Measurements from ENCODE around the gene SMAD2.
A peak's percentile ranks its signal among the peaks of the same experiment; 100 is the strongest.

SMAD2 gene

GRCh38 chr18:47930199-47930930 is at the start of gene SMAD2:
Gene SMAD2, minus strand, starts transcription at chr18:47930659. Its CDS starts 33,903 bp downstream, at chr18:47896756.
- peak; percentile 90 for DNase-seq

- peak; percentile 97 for DNase-seq
Observed at GRCh38 chr18:47979611-47980200, 49.2 kb upstream of the SMAD2 start.

DNA sequence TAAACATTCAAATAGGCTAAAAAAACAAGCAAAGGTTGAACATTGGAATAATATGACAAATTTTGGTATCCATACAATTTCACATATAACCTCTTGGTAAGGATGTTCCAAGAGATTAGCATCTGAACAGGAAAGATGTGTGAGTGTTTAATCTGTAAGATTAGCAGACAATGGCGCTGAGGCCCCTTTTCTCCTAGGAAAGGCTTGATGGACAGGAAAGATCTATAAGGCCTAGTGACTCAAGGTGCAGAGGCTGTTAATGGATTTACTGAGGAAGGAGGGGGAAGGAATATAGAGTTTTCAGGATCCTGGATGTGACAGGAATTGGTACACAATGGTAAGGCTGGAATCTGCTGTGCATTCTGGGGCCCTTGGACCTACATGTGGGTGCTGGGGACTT is 48.1 kb upstream of the SMAD2 start:
- peak; percentile 95 for DNase-seq

- DNase-seq, result peak; percentile 43
Observed at GRCh38 chr18:47978141-47978540, 47.7 kb upstream of the SMAD2 start.

DNA sequence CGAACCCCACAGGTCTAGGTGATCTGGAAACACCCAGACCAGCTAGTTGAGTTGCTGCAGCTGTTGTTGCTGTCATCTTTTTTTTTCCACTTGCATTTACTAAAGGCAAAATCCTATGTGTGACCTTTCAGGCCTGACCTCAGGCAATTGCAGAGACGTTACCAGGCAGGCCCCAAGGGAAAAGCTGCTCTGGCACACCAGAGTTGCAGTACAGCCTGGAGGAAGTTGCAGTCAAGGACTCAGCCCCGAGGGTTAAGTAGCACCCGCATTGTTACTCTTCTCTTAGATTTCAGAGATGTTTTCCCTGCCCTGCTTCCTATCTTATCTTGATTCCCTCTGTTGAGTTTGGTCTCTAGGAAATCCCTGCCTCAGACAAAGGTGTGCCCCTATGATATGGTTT is 45.2 kb upstream of the SMAD2 start:
- DNase-seq, result no peak

DNA sequence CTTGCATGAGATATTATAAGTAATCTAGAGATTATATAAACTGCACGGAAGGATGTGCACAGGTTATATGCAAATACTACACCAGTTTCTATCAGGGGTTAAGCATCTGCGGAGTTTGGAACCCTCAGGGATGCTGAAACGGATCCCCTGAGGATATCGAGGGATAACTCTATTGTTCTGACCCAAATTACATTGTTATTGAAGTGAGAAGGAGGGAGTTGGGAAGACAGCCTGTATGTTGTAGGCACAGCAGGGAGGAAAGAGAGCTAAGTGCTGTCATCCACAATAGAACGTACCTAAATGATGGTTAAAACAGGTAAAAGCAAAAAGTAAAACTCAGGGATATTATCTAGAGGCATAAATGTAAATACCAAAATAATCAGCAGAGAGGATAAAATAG is 44.6 kb upstream of the SMAD2 start:
- DNase-seq, result no peak

DNA sequence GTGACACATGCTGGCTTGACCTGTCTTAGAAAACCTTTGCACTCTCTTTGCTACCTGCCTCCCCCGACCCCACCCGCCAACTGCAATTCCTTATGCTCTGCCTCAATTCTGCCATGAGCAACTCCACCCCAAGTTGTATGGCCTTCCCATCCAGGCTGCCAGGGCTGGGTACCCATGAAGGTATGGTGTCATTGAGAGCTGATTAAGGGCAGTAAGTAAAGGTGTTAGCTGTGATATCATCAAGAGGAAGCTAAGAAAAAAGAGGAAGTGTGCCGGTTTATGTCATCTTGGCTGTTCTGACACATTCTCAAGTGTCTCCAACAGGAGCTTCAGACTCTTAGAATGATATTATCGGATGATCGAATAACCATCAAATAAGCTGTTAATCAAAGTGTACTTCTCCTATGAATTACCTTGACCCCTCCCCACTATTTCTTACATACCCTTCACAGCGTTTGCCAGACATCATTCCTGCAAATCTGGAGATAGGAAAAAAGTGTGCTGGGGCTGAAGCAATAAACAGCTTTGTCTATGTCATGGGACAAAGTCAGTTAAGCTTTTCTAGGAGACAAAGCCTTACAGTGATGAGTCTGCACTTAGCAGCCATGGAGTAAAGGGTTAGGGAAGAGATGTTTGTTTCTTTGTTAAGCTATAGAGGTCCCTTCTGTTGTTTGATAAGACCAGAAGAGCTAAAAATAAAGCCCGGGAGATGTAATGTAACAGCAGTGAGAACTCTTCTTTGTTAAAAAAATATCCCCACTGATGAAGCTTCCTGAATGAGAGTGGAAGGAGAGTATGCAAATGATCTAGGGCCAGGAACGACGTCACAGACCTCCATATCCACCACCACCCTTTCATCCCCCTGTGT is 40.4 kb upstream of the SMAD2 start:
- no peak for DNase-seq

DNA sequence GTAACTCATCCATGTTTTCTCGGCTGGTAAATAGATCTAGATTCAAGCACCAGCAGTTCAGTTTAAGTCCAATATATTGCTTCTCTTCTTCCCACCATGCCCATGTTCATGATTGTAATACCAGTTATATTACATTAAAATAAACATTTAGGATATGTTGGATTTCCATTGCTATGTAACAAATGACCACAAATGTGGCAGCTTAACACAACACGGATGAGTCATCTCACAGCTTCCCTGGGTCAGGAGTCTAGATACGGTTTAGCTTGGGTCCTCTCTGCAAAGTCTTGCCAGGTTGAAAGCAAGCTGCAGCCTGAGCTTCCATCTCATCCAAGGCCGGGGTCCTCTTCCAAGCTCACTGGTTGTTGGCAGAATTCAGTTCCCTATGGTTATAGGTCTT is 39.4 kb upstream of the SMAD2 start:
- no peak for DNase-seq

- no peak for DNase-seq
Observed at GRCh38 chr18:47968721-47969120, 38.3 kb upstream of the SMAD2 start.

GRCh38 chr18:47968006-47968676 is 37.7 kb upstream of the SMAD2 start:
- DNase-seq, result no peak

GRCh38 chr18:47964053-47964452 is 33.6 kb upstream of the SMAD2 start:
- DNase-seq, result no peak

GRCh38 chr18:47961003-47961402 is 30.5 kb upstream of the SMAD2 start:
- DNase-seq, result peak; percentile 36

GRCh38 chr18:47953471-47953931 is 23.0 kb upstream of the SMAD2 start:
- DNase-seq, result peak; percentile 98

GRCh38 chr18:47950511-47950910 is 20.1 kb upstream of the SMAD2 start:
- DNase-seq, result no peak

DNA sequence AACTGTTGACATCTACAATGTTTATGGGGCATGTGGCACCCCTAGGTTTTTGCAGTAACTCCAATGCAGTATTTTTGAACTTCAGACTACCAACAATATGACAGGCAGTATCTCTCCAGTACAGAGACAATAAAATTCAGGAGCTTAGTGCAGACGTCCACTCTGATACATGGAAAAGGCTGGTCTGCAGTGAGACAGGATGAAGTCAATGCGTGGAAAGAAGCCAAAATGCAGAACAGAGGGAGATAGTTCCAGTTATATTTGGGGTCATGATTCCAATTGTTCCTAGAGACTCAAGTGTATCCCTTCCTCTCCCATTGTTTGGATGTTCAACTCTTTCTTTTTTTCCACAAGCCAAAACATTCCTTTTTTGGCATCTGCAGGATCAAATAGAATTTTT is 18.7 kb upstream of the SMAD2 start:
- DNase-seq, result no peak

- DNase-seq, result no peak
Observed at GRCh38 chr18:47946889-47947288, 16.4 kb upstream of the SMAD2 start.

DNA sequence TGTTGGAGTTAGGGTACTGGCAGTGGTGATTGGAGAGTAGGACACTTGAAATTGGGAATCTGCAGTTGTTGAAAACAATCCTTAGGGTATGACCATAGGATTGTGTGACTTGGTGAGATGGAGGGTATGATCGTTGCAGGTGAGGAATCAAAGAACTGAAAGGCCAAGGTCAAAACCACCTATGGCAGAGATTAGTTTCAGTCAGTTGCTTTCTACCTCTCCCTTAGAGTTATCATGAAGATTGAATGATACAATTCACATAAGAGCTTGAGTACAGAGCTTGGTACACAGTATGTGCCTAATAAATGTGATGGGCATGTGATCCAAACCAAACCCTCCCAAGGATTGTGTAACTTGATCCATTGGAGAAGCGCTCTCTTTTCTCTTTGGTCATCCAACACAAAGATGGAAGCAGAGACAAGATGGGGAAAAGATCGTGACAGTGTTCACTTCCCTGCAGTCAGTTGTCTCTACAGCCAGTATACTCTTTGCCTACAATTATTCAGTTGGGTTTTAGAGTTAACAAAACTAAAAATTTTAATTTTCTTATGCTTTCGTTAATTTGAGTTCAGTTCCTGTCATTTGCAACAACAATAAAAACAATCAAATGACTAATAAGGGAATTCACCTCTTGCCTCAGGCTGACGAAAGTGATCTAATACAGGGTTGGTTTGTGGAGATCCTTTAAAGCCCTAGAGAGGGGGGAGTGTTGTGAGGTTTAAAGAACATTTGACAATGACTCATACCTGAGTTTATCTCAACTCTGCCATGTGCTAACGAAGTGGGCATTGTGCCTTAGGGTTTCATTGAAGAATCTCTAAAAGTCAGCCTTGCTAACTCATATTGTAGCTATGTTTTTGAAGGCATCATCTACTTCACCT is 14.8 kb upstream of the SMAD2 start:
- DNase-seq, result no peak

DNA sequence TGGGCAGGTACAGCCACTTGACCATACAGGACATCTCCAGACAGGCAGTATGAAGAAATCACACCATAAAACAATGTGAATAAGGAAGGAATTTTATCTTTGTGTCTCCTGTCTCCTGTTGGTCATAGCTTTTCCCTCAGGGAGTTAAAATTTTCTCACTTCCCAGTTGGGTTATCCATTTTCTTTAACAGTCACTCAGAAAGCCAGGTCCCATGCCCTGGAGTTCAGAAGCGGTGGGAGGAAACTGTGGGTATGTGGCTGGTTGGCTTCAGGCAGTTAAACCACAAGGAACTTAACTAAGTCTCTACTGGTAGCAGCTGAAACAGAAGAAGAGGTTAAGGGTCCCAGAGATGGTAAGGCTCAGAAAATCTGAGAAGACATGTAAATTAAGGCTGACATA is 6.5 kb upstream of the SMAD2 start:
- no peak for DNase-seq

- DNase-seq, result no peak
Observed at GRCh38 chr18:47935321-47936055, 5.0 kb upstream of the SMAD2 start.

DNA sequence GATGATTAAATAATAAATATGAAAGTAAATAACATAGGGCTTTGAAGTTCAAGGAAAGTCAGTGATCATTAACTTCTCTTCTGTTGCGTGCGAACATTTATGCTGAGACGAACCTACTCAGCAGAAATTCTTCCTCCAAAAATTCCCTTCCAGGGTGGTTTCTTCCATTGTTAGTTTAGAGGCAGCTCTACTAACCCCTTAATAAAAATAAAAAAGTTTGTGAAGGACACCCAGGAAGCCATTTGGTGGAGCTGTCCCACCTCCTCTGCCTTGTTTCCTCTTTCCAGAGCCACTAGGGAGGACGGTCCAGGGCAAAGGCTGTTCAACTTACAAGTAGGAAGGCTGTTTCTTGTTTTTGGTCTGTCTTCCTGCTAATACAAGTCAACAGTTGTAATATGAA is 2.1 kb upstream of the SMAD2 start:
- peak; percentile 23 for DNase-seq

- DNase-seq, result no peak
Observed at GRCh38 chr18:47932190-47932589, 1.7 kb upstream of the SMAD2 start.
